Adrenal gland (tissue), 12 donors: ENCODE results near the gene CRCP. TPM values are rescaled to one million over a fixed set of nuclear protein-coding genes. Genes with fewer than 3 reads are reported as not detected.
A peak's percentile ranks its signal among the peaks of the same experiment; 100 is the strongest.
"Not testable (repeated sequence)": the region's sequence is repeated elsewhere in the genome, so short reads cannot be mapped to it uniquely, and the experiment has no call there.

Experiments
- DNase-seq, 7 donors: peaks; one replicate each; pipeline ENCODE4 v3.0.0-alpha.2; 2019 to 2020
- H3K27ac ChIP-seq, 5 donors: fragments of 200-600 bp; sonication (generic) in 4 of 5; 1 replicate in 3 of 5; 2 replicates in 2 of 5; pipeline versions ENCODE4 v1.5.1 to v1.8.0; 2016 to 2020; ENCODE audit warnings: mild to moderate bottlenecking in 1 of 5
- H3K27me3 ChIP-seq: fragments of 200-600 bp; 2 replicates; pipeline ENCODE4 v1.8.0; 2021
- H3K36me3 ChIP-seq, 2 donors: fragments of 200-600 bp; replicated peaks in 1 of 2; 1 replicate in 1 of 2; 2 replicates in 1 of 2; pipeline versions ENCODE4 v1.5.1 to v1.8.0; 2018 to 2022
- H3K4me1 ChIP-seq, 2 donors: fragments of 200-600 bp; replicated peaks in 1 of 2; 1 replicate in 1 of 2; 2 replicates in 1 of 2; pipeline versions ENCODE4 v1.5.1 to v1.8.0; 2018 to 2021
- H3K4me3 ChIP-seq, 4 donors: fragments of 200-600 bp; sonication (generic) in 3 of 4; one replicate each; pipeline ENCODE4 v1.5.1; 2016 to 2018
- H3K9me3 ChIP-seq, 3 donors: fragments of 200-600 bp; sonication (generic) in 1 of 3; replicated peaks in 1 of 3; 1 replicate in 2 of 3; 2 replicates in 1 of 3; pipeline versions ENCODE4 v1.5.1 to v1.8.0; 2016 to 2021
- POLR2A ChIP-seq, 2 donors: fragments of 450-650 bp; IDR thresholded peaks; one replicate each; pipeline ENCODE4 v1.6.1; 2017; ENCODE audit warnings: antibody characterized with exemption in 2 of 2, mild to moderate bottlenecking in 2 of 2, moderate library complexity in 1 of 2
- WGBS, 4 donors: extraction: QIAGEN DNeasy Blood & Tissue Kit in 2 of 4; methylation state at CpG; one replicate each; pipeline versions ENCODE4 v1.1.5 to v1.1.7; 2013 to 2017; 5-methylcytosine and 5-hydroxymethylcytosine counted together
- intact Hi-C, 2 donors: fragments of 100-400 bp; cut with DNase I; formaldehyde crosslinking; loops; one replicate each; pipeline versions ENCODE4 v1.14.1 to v1.15.0; 2022 to 2023
- polyA plus RNA-seq, 3 donors: library from polyadenylated mRNA; stranded (reverse); fragments of 200-250 nt in 2 of 3; fragments of 350-450 nt in 1 of 3; fragmentation: Illumina TruSeq in 1 of 3; extraction: RNeasy Lipid Tissue Mini Kit (QIAGEN cat#74804) in 1 of 3; gene quantifications; one replicate each; pipeline ENCODE4 v1.2.3, GENCODE V29; 2013 to 2014
- total RNA-seq, 9 donors: library from RNA; depleted of rRNA in 4 of 9; stranded (reverse); fragments of >200 nt in 4 of 9; fragments of 120-200 nt in 1 of 9; fragmentation: NEBNext Ultra II Directional in 1 of 9; extraction: Animal tissue kit (Norgen Biotek cat#: 25700) in 1 of 9; gene quantifications; one replicate each; pipeline versions ENCODE4 v1.1.0 to v1.2.4, GENCODE V29; 2013 to 2023
- TF ChIP-seq, protein P1 (sequence below), 6 experiments: fragments of 450-650 bp in 4 of 6; fragments of 200-600 bp in 2 of 6; sonication (generic) in 1 of 6; IDR thresholded peaks; 1 replicate in 5 of 6; 2 replicates in 1 of 6; pipeline versions ENCODE4 v1.5.1 to v1.8.0; 2016 to 2021; ENCODE audit warnings: antibody characterized with exemption in 6 of 6, mild to moderate bottlenecking in 2 of 6, moderate library complexity in 1 of 6
- donor health status: healthy with polysubstance abuse.
- donor health status: Bipolar disorder and iron deficiency.
- donor health status: DM: yes; HTN: yes; CAD: no.
- donor health status: DM: no; HTN: no; CAD: no.
- donor health status: DM: no; HTN: no; CAD: no.
- donor health status: DM: yes; HTN: yes; CAD: no.

The CRCP gene
- total and polyA plus RNA-seq, 12 donors, result 14.5 to 53.3 (median 38.9) TPM

- peak overlapping the region in 1 of 5 donors; percentile 5 for H3K27ac ChIP-seq
These were observed 28.3 kb downstream of the CRCP start for GRCh38 chr7:66142996-66143395.

DNA sequence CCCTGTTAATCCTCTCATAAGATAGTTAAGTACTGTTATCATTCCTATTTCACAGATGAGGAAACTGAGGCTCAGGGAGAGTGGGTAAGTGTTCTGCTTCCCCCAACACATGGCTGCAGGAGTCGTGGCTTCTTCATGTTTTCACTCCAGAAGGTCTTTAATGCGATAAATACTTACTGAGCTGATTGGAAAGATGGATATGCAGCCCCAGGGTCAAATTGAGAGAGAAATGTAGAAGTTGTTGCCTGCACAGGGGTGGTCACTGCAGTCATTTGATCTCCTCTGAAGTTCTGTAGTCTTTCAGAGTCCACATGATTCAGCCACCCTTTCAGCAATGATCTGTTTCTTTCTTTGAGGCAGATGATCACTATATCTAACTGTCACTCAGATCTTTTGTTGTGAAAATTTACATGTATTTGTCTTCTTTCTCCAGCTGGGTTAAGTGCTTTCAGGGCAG is 29.3 kb downstream of the CRCP start:
- intact Hi-C loops, result loop anchor here in 1 of 2 donors (10.0 kb wide), 1 partner anchor 61 kb away; the partner anchor contains the start of gene TPST1
- peak in 1 of 2 donors; percentile 12 for TF ChIP-seq POLR2A (IDR thresholded peaks at IDR 0.05)
- TF ChIP-seq, protein P1, sequence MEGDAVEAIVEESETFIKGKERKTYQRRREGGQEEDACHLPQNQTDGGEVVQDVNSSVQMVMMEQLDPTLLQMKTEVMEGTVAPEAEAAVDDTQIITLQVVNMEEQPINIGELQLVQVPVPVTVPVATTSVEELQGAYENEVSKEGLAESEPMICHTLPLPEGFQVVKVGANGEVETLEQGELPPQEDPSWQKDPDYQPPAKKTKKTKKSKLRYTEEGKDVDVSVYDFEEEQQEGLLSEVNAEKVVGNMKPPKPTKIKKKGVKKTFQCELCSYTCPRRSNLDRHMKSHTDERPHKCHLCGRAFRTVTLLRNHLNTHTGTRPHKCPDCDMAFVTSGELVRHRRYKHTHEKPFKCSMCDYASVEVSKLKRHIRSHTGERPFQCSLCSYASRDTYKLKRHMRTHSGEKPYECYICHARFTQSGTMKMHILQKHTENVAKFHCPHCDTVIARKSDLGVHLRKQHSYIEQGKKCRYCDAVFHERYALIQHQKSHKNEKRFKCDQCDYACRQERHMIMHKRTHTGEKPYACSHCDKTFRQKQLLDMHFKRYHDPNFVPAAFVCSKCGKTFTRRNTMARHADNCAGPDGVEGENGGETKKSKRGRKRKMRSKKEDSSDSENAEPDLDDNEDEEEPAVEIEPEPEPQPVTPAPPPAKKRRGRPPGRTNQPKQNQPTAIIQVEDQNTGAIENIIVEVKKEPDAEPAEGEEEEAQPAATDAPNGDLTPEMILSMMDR (IDR thresholded peaks at IDR 0.05), result no peak
- no peaks in the 10 kb centered on the region for H3K9me3 ChIP-seq
- DNase-seq, result no peak
- peak overlapping the region in 1 of 5 donors; percentile 5 for H3K27ac ChIP-seq
- peaks cover 3 to 36% of the 10 kb centered on the region in 2 donors for H3K4me1 ChIP-seq
- H3K27me3 ChIP-seq, result no peaks in the 10 kb centered on the region
- WGBS, 4 donors, result 64 to 88% (median 78%) methylated on average over 2 of the region's 2 CpGs
- peaks cover 0 to 24% of the 10 kb centered on the region in 2 donors for H3K36me3 ChIP-seq
- no peak overlapping the region for H3K4me3 ChIP-seq

More at GRCh38 chr7:66142996-66143395, 28.3 kb downstream of the CRCP start:
- intact Hi-C loops, result loop anchor here in 1 of 2 donors (10.0 kb wide), 1 partner anchor 62 kb away; the partner anchor contains the start of gene TPST1
- DNase-seq, result peak in 1 of 7 donors; percentile 39
- Histone ChIP-seq H3K27me3 (no peaks in the 10 kb centered on the region), H3K4me3 (no peak overlapping the region), H3K36me3 (peaks cover 0 to 26% of the 10 kb centered on the region in 2 donors), H3K9me3 (no peaks in the 10 kb centered on the region), H3K4me1 (peaks cover 3 to 27% of the 10 kb centered on the region in 2 donors)
- TF ChIP-seq, protein P1 (IDR thresholded peaks at IDR 0.05), result no peak
- no peak for TF ChIP-seq POLR2A (IDR thresholded peaks at IDR 0.05)
- 73 to 83% (median 80%) methylated on average over 5 of the region's 5 CpGs for WGBS, 4 donors

DNA sequence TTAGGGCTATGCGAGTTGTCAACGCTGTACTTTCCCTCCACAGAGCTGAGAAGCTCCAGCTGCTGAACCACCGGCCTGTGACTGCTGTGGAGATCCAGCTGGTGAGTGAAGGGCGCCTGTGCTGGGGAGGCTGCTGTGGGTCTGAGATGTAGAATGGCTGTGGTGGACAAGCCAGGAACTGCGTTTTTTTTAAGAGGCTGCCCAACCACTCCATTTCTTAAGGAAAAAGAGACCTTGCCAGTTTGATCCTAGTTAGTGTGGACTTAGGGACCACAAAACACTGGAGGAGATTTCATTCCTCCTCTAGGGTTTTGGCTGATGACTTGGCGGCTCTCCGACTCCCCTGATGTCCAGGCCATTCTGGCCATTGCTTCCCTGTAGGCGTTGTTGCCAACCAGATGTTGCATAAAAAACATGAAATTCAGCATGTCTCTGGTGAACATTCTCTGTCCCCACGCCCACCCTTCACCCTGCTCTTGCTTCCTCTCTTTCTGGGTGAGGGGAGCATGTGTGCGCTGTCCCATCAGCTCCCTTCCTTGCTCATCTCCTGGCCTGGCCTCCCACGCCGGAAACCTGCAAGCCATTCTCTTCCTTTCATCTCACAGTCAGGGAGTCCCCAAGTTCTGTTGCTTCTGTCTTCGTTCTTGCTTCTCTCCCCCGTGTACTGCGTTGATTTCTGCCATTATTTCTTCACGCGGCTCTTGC is 30.9 kb downstream of the CRCP start:
- no peak overlapping the region for H3K4me3 ChIP-seq
- peaks cover 12 to 47% of the 10 kb centered on the region in 2 donors for H3K4me1 ChIP-seq
- intact Hi-C loops, result loop anchor here in 1 of 2 donors (10.0 kb wide), 1 partner anchor 59 kb away; the partner anchor contains the start of gene TPST1
- WGBS, 4 donors, result 78 to 86% (median 83%) methylated on average over 17 of the region's 17 CpGs
- H3K27ac ChIP-seq, result peak overlapping the region in 1 of 5 donors; percentile 6
- H3K27me3 ChIP-seq, result no peaks in the 10 kb centered on the region
- TF ChIP-seq POLR2A (IDR thresholded peaks at IDR 0.05), result no peak
- TF ChIP-seq, protein P1 (IDR thresholded peaks at IDR 0.05), result no peak
- H3K36me3 ChIP-seq, result peaks cover 0 to 24% of the 10 kb centered on the region in 2 donors
- H3K9me3 ChIP-seq, result no peaks in the 10 kb centered on the region
- peak in 4 of 7 donors; percentile 28 to 72 (median 41) for DNase-seq

- 60 to 76% (median 72%) methylated on average over 5 of the region's 5 CpGs for WGBS, 4 donors
- Histone ChIP-seq H3K4me1 (peaks cover 19 to 46% of the 10 kb centered on the region in 2 donors), H3K27ac (peak overlapping the region in 2 of 5 donors; percentile 80 to 88), H3K36me3 (peaks cover 0 to 21% of the 10 kb centered on the region in 2 donors), H3K4me3 (no peak overlapping the region), H3K9me3 (no peaks in the 10 kb centered on the region), H3K27me3 (no peaks in the 10 kb centered on the region)
- intact Hi-C loops, result loop anchor here in 1 of 2 donors (10.0 kb wide), 1 partner anchor 58 kb away; the partner anchor contains the start of gene TPST1
- DNase-seq, result no peak
- TF ChIP-seq, protein P1 (IDR thresholded peaks at IDR 0.05), result no peak
- no peak for TF ChIP-seq POLR2A (IDR thresholded peaks at IDR 0.05)
These were observed 32.1 kb downstream of the CRCP start for GRCh38 chr7:66146701-66147100.

GRCh38 chr7:66147657-66148056 is 33.0 kb downstream of the CRCP start:
- not testable (repeated sequence) for H3K9me3 ChIP-seq, H3K4me3 ChIP-seq, H3K27me3 ChIP-seq
- Histone ChIP-seq H3K36me3 (peaks cover 0 to 19% of the 10 kb centered on the region in 2 donors), H3K4me1 (peaks cover 29 to 56% of the 10 kb centered on the region in 2 donors), H3K27ac (peak overlapping the region in 4 of 5 donors; percentile 14 to 91 (median 84))
- intact Hi-C loops, result loop anchor here in 1 of 2 donors (10.0 kb wide), 1 partner anchor 57 kb away; the partner anchor contains the start of gene TPST1
- peak in 1 of 7 donors; percentile 39 for DNase-seq
- 84 to 99% (median 99%) methylated on average over 4 of the region's 4 CpGs for WGBS, 4 donors
